ES-I3 (cell line): ENCODE data around the gene ISG15.
A peak's percentile ranks its signal among the peaks of the same experiment; 100 is the strongest.
"Not testable (repeated sequence)": the region's sequence is repeated elsewhere in the genome, so short reads cannot be mapped to it uniquely, and the experiment has no call there.

Experiments used
- H3K36me3 ChIP-seq: 2 replicates; pipeline ENCODE4 v1.6.1; 2013; ENCODE audit warnings: mild to moderate bottlenecking, low read length, control low read depth, moderate library complexity; ENCODE audit not compliant: insufficient read depth
- H3K4me1 ChIP-seq: 2 replicates; pipeline ENCODE4 v1.6.1; 2013; ENCODE audit warnings: mild to moderate bottlenecking, control low read depth, low read length; ENCODE audit not compliant: insufficient read depth
- H3K9ac ChIP-seq: 2 replicates; pipeline ENCODE4 v1.6.1; 2013; ENCODE audit warnings: low read depth, mild to moderate bottlenecking, low read length, moderate library complexity
- H3K9me3 ChIP-seq: 2 replicates; pipeline ENCODE4 v1.6.1; 2013; ENCODE audit warnings: mild to moderate bottlenecking, low read length, moderate library complexity; ENCODE audit not compliant: control insufficient read depth, insufficient read depth

The ISG15 gene

DNA sequence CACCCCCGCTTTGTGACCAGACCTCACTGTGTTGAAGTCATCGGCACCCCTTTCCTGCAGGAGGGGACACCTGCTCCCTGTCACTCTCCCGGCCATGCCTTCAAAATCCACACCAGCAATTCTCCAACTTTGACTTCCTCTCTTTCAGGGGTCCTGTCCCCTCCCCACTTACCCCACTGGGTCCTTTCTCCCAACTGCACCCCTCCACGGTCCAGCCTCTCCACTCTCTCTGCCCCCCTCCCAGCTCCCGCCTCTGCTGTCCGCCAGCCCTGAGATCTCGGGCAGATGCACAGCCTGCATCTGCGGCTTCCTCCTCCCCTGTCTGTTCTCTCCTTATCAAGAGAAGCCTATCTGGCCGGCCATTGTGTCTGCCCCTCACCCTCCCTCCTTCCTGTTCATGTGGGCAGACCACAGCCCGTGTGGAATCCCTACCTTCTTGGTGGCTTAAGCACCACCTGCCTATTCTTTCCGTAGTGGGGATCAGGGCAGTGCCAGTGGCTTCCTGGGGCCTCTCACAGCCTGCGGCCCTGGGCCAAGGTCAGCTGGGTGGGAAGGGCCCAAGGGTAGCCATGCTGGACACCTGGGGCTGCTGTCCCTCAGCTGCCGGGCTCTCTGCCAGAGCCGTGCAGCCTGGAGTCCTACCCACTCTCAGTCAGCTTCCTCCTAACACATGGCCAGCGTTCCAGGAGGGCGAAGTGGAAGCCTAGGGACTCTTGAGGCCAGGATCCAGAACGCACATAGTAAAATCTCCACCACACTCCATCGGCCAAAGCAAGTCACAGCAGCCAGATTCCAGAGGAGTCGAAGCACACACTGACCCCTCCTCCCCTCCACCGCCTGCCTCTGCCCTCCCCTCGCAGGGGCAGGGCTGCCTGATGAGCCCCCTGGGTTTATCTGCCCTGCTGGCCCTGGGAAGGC lies 8.3 kb upstream of the ISG15 start:
- no peak overlapping the region for H3K9ac ChIP-seq
- no peaks in the 10 kb centered on the region for H3K36me3 ChIP-seq
- peaks cover 22% of the 10 kb centered on the region for H3K4me1 ChIP-seq
- no peaks in the 10 kb centered on the region for H3K9me3 ChIP-seq

DNA sequence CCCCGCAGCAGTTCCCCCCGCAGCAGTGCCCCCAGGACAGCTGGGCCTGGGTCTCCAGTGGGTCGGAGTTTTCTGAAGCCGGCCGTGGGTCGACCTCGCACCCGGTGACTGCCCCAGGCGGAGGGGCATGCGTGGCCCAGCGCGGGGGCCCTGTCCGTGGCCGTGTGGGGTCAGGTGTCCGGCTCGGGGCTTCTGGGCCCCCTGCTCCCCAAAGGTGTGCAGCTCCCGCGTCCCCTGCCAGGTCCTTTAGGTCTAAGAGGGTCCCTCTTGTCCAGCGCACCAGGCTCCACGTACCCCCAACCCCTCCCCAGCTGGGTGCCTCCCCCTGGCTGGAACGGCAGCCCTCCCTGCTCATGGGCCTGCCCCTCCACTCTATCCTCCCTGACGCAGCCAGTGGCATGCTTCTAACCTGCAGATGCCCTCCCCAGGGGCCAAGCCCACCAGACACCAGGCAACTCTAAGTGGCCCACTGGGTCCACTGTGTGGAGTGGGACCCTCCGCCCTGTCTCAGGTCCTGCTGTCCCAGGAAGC lies 7.5 kb upstream of the ISG15 start:
- Histone ChIP-seq H3K9me3 (no peaks in the 10 kb centered on the region), H3K4me1 (peaks cover 22% of the 10 kb centered on the region), H3K36me3 (no peaks in the 10 kb centered on the region), H3K9ac (no peak overlapping the region)

DNA sequence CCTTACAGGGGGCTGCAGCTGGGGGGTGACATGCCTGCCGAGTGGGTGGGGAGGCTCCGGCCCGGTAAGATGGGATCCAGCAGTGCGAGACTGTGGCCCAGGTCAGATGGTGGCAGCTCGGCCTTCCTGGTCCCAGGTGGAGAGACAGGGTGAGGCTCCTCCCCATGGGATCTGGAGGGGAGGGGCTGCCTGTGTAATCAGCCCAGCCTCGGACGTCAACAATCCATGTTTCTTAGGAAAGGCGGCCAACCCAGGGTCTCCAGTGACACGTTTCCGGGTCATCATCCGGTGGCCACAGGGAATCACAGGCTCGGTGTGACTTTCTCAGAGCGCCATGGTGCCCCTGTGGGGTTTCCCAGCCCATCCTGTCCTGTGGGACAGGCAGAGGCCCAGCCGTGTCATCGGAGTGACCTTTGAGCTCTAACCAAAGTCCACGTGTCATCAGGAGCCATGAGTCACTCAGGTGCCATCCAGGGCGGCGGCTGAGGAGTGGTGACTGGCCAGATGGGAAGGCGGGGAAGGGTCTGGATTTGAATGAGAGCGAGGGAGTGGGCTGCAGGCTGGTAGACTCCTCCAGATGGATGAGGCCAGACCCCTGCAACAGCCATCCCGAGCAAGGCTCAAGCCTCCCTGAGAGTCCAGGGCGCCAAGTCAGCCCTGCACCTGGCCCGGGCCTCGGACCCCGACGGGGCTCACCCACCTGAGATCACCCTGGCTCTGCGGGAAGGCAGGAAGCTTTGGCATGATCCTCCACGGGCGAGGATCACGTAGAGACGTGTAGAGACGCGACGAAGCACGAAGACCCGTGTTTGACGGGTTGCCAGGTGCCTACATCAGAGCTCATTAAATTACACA lies 6.8 kb upstream of the ISG15 start:
- H3K9ac ChIP-seq = no peak overlapping the region
- no peaks in the 10 kb centered on the region for H3K36me3 ChIP-seq
- peaks cover 22% of the 10 kb centered on the region for H3K4me1 ChIP-seq
- no peaks in the 10 kb centered on the region for H3K9me3 ChIP-seq

DNA sequence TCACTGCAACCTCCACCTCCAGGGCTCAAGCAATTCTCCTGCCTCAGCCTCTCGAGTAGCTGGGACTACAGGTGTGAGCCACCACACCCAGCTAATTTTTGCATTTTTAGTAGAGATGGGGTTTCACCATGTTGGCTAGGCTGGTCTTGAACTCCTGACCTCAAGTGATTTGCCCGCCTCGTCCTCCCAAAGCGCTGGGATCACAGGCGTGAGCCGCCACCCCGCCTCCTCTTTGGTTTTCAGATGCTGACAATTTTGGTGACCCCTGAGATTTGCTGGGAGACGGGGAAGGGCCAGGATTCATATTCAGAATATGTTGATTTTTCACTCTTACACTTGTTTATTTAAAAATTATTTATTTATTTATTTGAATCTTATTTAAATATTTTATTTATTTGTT lies 3.2 kb upstream of the ISG15 start:
- not testable (repeated sequence) for H3K36me3 ChIP-seq, H3K9me3 ChIP-seq, H3K9ac ChIP-seq
- peaks cover 12% of the 10 kb centered on the region for H3K4me1 ChIP-seq

DNA sequence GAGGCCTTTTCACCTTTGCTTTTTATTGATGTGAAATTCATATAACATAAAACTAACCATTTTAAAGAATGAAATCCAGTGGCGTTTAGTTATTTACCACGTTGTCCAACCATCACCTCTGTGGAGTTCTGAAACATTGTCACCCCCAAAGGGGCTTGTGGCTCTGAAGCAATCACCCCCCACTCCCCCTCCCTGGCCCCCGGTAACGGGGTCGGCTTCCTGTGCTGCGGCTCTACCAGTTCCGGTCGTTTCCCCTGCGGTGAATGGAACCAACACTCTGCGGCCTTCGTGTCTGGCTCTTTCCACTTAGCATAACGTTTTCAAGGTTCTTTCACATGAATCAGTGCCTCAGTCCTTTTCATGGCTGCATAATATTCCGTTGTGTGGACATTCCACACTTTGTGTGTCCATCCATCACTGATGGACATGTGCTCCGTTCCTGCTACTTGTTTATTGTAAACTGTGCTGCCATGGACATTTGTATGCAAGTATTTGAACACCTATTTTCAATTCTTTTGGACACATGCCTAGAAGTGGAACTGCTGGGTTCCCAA lies 1.8 kb upstream of the ISG15 start:
- Histone ChIP-seq H3K9me3 (no peaks in the 10 kb centered on the region), H3K9ac (no peak overlapping the region), H3K4me1 (peaks cover 4% of the 10 kb centered on the region; the same call in 1 of the 2 replicates), H3K36me3 (no peaks in the 10 kb centered on the region)

DNA sequence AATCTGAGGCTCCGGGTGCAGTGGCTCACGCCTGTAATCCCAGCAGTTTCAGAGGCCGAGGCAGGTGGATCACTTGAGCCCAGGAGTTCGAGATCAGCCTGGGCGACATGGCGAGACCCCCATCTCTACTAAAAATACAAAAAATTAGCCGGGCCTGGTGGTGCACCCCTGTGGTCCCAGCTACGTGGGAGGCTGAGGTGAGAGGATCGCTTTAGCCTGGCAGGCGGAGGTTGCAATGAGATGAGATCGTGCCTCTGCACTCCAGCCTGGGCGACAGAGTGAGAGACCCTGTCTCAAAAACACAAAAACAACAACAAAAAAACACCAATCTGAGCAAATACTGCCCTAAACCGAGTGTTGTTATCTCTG lies 577 bp upstream of the ISG15 start:
- H3K9me3 ChIP-seq, H3K4me1 ChIP-seq, H3K36me3 ChIP-seq: not testable (repeated sequence)
- peak overlapping the region; percentile 51; the same call in 1 of the 2 replicates for H3K9ac ChIP-seq

DNA sequence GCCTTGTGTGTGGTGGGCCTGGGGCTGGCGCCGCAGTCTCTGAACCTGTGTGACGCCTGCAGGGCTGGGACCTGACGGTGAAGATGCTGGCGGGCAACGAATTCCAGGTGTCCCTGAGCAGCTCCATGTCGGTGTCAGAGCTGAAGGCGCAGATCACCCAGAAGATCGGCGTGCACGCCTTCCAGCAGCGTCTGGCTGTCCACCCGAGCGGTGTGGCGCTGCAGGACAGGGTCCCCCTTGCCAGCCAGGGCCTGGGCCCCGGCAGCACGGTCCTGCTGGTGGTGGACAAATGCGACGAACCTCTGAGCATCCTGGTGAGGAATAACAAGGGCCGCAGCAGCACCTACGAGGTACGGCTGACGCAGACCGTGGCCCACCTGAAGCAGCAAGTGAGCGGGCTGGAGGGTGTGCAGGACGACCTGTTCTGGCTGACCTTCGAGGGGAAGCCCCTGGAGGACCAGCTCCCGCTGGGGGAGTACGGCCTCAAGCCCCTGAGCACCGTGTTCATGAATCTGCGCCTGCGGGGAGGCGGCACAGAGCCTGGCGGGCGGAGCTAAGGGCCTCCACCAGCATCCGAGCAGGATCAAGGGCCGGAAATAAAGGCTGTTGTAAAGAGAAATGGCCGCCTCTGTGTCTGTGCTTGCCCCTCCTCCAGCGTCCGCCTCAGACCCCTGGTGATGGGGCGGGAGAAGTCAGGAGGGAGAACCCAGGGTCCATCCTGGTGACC lies 788 bp downstream of the ISG15 start:
- Histone ChIP-seq H3K9ac (peak overlapping the region; percentile 51), H3K9me3 (no peaks in the 10 kb centered on the region), H3K36me3 (no peaks in the 10 kb centered on the region), H3K4me1 (peaks cover 4% of the 10 kb centered on the region; the same call in 1 of the 2 replicates)

DNA sequence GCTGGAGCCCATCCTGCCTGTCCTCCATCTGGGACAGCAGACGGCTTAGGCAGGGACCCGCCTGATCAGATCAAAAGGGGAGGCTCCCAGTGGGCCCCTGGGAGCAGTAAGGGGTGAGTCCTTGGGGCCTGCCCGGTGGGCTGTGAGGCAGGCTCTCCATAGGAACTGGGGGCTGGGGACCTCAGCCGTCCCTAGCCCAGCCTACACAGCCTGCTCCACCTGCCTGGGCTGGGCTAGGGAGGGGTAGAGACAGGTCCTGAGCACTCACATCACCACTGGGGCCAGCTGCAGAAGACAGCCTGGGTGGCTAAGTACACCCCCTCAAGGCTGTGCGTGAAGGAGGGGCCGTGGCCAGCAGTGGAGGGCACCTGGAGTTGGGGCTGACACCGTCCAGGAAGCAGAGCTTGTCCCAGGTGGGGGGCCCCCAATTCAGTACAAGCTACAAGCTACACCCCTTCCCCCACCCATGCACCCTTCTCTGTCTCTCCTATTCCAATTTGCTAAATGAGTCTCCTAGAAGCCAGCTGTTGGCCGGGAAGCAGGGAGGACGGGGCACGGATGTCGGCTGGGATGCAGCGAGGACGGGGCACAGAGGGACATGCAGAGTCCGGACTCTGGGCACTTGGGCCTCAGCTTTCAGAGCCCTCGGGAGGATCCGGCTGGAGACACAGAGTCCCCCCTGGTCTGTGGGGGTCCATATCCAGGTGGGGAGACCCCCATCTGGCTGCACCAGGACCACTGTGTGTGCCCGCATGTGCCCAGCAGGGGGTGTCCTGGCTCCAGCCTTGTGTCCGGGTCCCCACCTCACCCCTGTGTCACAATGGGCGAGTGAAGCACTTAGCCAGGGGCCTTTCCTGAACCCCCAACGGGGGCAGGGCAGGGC lies 1.7 kb downstream of the ISG15 start:
- H3K4me1 ChIP-seq = peaks cover 4% of the 10 kb centered on the region; the same call in 1 of the 2 replicates
- H3K36me3 ChIP-seq = no peaks in the 10 kb centered on the region
- no peaks in the 10 kb centered on the region for H3K9me3 ChIP-seq
- peak overlapping the region; percentile 51; the same call in 1 of the 2 replicates for H3K9ac ChIP-seq

DNA sequence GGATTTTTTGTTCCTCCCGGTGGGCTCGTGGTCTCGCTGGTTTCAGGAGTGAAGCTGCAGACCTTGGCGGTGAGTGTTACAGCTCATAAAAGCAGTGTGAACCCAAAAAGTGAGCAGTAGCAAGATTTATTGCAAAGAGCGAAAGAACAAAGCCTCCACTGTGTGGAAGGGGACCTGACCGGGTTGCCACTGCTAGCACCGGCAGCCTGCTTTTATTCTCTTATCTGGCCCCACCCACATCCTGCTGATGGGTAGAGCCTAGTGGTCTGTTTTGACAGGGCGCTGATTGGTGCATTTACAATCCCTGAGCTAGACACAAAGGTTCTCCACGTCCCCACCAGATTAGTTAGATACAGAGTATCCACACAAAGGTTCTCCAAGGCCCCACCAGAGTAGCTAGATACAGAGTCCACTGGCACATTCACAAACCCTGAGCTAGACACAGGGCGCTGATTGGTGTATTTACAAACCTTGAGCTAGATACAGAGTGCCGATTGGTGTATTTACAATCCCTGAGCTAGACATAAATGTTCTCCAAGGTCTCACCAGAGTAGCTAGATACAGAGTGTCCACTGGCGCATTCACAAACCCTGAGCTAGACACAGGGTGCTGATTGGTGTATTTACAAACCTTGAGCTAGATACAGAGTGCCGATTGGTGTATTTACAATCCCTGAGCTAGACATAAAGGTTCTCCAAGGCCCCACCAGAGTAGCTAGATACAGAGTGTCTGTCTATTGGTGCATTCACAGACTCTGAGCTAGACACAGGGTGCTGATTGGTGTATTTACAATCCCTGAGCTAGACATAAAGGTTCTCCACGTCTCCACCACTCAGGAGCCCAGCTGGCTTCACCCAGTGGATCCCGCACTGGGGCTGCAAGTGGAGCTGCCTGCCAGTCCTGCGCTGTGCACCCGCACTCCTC lies 4.4 kb downstream of the ISG15 start:
- not testable (repeated sequence) for H3K9me3 ChIP-seq, H3K36me3 ChIP-seq, H3K9ac ChIP-seq
- H3K4me1 ChIP-seq = peaks cover 14% of the 10 kb centered on the region; the same call in 1 of the 2 replicates

DNA sequence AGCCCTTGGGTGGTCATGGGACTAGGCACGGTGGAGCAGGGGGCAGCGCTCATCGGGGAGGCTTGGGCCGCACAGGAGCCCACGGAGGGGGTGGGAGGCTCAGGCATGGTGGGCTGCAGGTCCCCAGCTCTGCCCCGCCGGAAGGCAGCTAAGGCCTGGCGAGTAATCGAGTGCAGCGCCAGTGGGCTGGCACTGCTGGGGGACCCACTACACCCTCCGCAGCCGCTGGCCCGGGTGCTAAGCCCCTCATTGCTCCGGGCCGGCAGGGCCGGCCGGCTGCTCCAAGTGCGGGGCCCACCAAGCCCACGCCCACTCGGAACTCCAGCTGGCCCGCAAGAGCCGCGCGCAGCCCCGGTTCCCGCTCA lies 5.0 kb downstream of the ISG15 start:
- peaks cover 20% of the 10 kb centered on the region; the same call in 1 of the 2 replicates for H3K4me1 ChIP-seq
- H3K9me3 ChIP-seq, H3K36me3 ChIP-seq, H3K9ac ChIP-seq: not testable (repeated sequence)

DNA sequence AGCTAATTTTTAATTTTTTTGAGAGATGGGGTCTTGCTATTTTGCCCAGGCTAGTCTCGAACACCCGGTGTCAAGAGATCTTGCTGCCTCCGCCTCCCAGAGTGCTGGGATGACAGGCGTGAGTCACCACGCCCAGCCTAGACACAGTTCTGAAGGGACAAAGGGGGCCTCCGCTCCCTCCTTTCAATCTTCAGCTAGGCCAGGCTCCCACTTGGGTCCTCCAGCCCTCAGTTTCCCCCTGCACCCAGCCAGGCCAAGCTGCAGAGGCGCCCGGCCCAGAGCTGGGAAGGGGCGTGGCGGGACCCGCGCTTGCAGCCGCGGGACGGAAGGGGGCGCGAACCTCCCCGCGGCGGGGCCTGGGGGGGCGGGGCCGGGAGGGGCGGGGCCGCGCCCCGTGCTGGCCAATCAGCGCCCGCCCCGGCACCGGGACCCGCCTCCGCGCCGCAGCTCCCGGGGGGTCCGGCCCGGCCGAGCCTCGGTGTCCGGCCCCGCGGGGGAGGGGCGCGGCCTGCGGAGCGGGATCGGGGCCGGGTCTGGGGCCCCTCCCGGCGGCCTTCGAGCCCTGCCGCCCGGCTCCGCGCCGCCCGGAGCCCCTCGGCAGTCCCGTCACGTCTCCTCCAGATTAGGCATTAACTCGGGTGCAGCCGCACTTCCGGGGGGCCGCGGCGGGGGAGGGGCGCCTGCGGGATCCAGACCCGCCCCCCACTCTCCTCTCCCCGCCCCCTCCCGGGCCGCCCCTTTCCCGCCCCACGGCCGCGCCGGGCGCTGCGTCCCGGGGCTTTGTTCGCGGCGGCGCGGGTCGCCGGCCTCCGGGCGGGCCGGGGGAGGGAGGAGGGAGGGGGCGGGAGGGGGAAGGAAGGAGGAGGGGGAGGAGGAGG lies 6.1 kb downstream of the ISG15 start:
- Histone ChIP-seq H3K36me3 (no peaks in the 10 kb centered on the region), H3K9me3 (no peaks in the 10 kb centered on the region), H3K9ac (no peak overlapping the region), H3K4me1 (peaks cover 30% of the 10 kb centered on the region)

DNA sequence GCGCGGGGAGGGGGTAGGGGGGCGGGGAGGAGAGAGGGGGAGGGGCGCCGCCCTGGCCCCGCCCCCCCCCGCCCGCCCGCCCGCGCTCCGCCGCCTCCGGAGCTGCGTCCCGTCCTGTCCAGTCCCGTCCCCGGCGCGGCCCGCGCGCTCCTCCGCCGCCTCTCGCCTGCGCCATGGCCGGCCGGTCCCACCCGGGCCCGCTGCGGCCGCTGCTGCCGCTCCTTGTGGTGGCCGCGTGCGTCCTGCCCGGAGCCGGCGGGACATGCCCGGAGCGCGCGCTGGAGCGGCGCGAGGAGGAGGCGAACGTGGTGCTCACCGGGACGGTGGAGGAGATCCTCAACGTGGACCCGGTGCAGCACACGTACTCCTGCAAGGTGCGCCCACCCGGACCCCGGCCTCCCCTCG lies 6.7 kb downstream of the ISG15 start, which contains the start of gene AGRN:
AGRN (plus strand) TSS at position 121 of the 405 bp plus-strand sequence; CDS start at position 174, 53 bp downstream.
- H3K36me3 ChIP-seq = no peaks in the 10 kb centered on the region
- H3K9ac ChIP-seq = peak within 1 kb of the TSS; percentile 66
- H3K9me3 ChIP-seq = no peaks in the 10 kb centered on the region
- peaks cover 35% of the 10 kb centered on the region for H3K4me1 ChIP-seq
